NCI-H2081 (cell line): ENCODE results near the gene MYOM1.
A peak's percentile ranks its signal among the peaks of the same experiment; 100 is the strongest.
"Not testable (repeated sequence)": the region's sequence is repeated elsewhere in the genome, so short reads cannot be mapped to it uniquely, and the experiment has no call there.

Source experiments
- DNase-seq, 2 experiments: peaks; one replicate each; lab custom pipeline; 2025; lab: John Stamatoyannopoulos, UW

Gene MYOM1

GRCh38 chr18:3248658-3249359 lies 29.0 kb upstream of the MYOM1 start:
- DNase-seq = peak in 1 of 2 experiments; percentile 9

- DNase-seq = no peak
These were observed 28.4 kb upstream of the MYOM1 start for GRCh38 chr18:3248062-3248657.

DNA sequence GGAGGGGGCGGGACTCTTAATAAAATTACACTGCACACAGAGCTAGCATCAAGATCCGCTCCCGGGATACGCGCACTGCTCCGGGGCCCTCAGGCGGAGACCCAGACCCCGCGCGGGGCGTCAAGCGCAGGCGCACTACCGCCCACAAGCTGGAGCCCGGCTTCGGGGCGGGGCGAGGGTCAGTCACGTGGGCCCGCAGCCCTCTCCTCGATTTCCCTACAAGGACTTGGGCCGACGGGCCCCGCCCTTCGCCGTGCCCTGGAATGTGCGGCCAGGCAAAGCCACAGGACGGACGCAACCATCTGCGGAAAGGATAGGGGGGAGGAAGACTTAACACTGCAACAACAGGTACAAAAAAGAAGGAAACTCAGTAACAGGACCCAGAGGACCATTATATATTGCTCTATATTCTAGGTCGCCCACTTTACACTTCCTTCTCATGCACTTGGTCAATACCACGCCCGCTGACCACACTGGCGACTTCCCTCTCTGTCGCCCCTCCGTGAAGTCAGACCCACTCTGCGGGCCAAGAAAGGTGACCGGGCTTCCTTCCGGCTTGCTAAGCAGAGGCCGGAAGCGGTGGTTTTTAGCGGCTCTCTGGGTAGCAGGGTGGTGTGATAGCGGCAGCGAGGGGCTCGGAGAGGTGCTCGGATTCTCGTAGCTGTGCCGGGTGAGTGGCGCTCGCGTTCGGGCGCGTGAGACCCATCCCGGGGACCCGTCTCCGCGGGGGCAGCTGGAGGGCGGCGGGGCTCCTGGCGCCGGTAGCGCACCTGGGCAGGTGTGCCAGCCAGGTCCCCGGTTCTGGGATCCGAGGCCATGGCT lies 27.7 kb upstream of the MYOM1 start, which contains the start of gene MYL12A:
TSS of gene MYL12A (plus strand) at position 562 of the 822 bp plus-strand sequence. CDS start 5,447 bp downstream, outside the sequence.
- DNase-seq = peak; percentile 93

GRCh38 chr18:3246635-3247239 lies 27.0 kb upstream of the MYOM1 start:
- no peak for DNase-seq

- DNase-seq = peak; percentile 73 to 81
These were observed 26.3 kb upstream of the MYOM1 start for GRCh38 chr18:3245853-3246634.

DNA sequence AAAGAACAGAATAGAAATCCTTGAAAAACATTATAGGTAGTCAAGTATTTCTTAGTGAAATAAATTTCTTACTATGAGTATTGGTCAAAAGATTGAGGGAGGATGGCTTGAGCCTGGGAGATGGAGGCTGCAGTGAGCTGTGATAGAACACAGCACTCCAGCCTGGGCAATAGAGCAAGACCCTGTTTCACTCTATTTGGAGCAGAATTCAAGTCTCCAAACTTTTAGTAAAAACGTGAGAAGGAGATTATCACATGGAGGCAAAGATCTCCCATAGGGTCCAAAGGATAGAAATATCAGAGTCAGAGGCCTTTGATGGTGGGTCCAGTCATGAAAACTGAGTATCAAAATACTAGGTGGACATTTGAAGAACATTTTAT lies 25.4 kb upstream of the MYOM1 start:
- no peak for DNase-seq

DNA sequence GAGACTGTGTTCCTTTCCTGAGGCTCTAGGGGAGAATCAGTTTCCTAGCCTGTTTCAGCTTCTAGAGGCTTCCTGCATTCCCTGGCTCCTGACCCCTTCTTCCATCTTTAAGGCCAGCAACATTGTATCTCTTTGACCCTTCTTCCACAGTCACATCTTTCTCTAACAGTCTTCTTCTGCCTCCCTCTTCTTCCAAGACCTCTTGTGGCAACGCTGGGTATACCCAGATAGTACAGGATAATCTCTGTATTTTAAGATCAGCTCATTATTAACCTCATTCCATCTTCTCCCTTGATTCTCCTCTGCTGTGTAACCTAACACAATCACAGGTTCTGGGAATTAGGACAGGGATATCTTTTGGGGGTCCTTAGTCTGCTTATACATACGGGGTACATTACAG lies 19.0 kb upstream of the MYOM1 start:
- no peak for DNase-seq

DNA sequence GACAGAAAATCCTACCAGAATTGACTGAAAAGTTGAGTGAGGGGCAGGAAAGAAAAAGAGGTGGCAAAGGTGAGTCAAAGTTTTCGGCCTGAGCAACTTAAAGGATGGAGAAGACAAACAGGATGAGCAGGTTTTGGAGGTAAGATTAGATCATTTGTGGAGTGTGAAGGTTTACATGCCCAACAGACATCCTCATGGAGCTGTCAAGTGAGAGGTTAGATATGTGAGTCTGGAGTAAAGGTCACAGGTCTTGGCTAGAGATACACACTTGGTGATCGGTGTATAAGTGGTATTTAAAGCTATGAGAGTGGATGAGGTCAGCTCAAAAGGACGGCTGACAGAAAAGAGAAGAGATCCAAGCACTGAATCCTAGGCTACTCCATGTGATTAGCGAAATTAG lies 16.7 kb upstream of the MYOM1 start:
- no peak for DNase-seq

DNA sequence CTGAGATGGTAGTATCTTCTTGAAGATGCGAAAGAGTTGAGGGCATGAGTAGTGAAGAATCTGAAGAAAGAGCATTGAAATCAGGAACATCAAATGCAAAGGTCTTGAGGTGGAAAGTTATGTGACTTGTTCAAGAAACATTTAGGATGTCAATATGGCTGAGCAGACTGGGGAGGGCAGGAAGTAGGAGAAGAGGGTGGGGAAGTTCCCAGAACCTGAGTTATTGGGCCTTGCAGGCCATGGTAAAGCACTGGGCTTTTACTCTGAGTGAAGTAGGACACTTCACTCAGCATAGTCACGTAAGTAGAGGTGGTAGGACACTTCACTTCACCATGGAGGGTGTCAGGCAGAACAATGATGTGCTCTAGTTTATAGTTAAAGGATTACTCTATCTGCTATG lies 16.1 kb upstream of the MYOM1 start:
- DNase-seq = no peak

DNA sequence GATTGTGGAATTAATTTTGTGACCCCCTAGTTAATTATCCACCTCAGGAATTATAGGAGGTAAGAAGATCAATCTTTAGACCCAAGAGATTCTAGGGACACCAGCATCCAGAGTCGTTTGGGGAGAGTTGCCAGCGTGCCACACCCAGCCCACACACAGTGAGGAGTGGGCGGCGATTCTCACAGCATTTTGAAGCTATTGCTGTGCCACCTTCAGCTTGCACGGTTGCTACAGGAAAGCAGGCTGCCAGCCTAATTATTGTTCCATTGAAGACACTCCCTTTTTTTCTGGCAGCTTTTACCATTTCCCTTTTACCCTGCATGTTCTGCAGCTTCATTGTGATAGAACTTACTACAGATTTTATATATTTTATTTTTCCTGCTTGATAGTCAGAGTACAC lies 14.7 kb upstream of the MYOM1 start:
- no peak for DNase-seq

DNA sequence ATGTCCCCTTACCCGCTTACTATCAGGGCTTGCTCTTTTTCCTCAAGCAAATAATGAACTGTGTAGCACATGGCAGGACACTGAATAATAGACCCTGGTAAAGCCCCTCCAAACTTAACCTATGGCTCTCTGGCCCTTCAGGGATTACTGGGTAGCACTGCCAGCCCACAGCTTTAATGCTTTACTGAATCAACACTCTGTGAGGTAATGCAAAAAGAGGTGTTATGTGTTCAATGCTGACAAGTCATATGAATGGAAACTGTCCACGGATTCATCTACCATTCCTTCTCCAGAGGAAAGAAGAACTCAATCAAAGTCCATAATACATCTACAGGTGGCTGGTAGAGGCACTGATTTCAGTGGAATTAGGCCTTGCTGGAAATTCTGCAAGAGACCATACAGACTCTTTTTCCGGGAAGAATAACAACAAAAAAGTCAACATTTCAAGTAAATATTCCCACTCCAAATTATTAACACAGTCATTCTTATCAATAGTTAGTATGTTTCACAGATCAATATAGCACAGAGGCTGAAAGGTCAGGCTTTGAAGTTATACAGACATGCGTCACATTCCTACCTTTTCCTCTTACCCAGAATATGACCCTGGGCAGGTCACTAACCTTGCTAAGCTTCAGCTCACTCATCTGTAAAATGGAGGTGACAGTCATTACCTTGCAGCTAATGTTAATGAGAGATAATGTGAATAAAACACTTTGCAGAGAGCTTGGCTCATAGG lies 13.8 kb upstream of the MYOM1 start:
- no peak for DNase-seq

GRCh38 chr18:3233004-3233403 lies 13.2 kb upstream of the MYOM1 start:
- no peak for DNase-seq

DNA sequence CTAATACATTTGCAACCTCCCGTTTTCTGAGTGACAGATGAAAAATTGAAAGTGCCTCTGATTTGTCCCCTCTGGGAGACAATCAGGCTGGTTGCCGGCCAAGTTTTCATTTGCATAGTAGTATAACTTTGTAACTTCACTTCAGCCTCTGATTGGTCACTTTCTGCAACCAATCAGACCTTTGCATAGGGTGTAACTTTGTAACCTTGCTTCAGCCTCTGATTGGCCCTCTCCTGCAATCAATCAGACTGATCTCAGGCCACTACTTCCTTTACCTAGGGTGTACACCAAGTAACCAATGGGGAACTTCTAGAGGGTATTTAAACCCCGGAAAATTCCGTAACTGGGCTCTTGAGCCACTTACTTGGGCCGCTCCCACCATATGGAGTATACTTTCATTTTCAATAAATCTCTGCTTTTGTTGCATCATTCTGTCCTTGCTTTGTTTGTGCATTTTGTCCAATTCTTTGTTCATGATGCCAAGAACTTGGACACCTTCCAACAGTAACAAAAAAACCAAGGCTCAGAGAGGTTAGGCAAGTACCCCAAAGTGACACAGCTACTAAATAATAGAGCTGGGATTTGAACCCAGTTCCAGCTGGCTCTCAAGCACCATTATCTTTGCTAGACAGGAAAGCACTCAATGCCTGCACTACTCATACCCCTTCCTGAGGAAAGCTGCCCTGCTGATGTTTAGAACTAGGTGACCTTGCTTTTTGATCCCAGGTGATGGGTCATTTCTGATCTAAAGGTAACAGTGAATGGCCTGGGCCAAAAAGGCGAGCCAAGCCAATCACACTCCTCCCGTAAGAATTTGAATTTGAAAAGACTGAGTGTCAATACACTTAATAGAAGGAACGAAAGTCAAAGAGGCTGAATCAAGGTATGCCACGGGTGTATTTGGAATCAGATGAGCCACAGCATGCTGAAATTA lies 10.9 kb upstream of the MYOM1 start:
- DNase-seq = no peak

DNA sequence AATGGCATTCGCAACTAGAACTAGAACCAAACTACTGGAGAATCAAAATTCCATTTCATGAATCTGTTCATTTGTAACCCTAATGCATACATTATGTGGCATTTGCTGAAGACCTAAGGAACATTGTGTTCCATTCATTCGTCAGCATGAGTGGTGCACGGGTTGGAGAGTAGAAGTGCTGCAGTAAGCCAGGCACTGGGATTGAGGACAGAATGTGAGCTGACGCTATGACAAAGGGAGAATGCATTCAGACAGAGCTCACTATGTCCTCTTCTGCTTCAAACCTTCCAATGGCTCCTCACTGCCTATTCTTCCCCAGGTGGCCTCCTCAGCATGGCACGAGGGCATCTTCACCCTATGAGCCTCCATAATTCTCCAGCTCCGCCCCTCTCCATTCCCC lies 6.3 kb upstream of the MYOM1 start:
- no peak for DNase-seq

DNA sequence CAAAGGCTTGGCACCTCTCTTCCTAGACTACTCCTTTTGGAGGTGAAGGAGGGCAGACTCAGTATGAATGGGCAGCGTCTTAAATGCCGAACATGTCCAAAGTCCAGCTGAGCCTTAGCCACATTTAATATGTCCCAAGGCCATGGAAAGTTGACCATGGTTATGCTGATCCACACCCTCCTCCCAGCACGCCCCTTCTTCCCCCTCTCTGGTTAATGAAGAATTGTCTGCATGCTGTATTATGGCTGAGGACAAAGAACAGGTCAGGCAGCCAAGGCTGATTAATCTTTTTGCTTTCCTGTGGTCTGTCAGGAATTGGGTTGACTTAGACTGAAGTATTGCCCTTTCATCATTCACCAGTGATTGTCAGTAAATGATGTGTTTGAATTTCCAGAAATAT lies 5.8 kb upstream of the MYOM1 start:
- DNase-seq = no peak

DNA sequence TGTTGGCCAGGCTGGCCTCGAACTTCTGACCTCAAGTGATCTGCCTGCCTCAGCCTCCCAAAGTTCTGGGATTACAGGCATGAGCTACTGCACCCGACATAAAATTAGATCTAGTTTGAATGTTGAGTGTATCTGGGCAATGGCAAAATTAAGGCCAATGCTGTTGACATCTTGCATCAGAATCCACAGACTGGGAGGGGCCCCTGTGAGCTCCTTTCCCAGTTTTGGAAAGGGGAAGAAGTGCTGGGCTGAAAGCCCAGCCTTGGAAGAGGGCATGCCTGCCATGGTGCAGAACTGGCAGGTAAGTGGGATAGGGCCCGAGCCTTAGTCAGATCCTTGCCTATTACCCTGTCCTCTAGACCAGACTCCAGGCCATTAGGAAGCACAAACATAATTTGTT lies 4.5 kb upstream of the MYOM1 start:
- no peak for DNase-seq

- DNase-seq = no peak
These were observed 3.6 kb upstream of the MYOM1 start for GRCh38 chr18:3223356-3223755.

DNA sequence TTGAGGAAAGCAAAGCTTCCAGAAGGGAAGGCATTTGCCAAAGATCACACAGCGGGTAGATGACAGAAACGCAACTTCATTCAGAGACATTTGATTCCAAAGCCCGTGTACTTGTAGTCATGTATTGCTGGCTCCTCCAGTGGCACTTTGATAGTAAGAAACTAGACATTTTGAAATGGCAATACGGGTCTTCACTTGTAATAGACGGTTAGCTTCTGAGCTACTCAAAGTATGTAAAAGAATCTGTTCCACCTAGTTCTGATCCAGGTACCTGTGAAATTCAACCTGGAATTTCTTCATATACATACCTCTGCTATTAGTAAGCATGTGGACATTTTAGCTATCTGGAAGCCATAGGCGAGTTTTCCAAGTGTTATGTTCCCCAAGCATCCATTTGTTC lies 1.7 kb upstream of the MYOM1 start:
- no peak for DNase-seq

- not testable (repeated sequence) for DNase-seq
These were observed 1.1 kb upstream of the MYOM1 start for GRCh38 chr18:3220868-3221267.

- no peak for DNase-seq
These were observed 532 bp downstream of the MYOM1 start for GRCh38 chr18:3219241-3219630.
